ENCODE measurements around the gene ACYP2.

DNA sequence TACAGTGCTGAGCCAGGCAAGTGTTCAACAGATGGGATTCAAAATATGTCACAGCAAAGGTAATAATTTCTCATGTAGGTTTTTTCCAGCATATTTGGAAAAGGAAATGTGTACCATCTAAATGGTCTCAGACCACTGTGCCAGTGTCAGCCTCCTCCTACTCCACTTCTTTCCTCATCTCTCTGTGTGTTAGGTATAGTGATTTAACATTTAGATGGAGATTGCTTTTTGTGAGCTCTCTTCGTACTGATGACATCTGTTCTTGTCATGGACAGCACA lies 221.5 kb downstream of the ACYP2 start:
- TF ChIP-seq, protein P1, sequence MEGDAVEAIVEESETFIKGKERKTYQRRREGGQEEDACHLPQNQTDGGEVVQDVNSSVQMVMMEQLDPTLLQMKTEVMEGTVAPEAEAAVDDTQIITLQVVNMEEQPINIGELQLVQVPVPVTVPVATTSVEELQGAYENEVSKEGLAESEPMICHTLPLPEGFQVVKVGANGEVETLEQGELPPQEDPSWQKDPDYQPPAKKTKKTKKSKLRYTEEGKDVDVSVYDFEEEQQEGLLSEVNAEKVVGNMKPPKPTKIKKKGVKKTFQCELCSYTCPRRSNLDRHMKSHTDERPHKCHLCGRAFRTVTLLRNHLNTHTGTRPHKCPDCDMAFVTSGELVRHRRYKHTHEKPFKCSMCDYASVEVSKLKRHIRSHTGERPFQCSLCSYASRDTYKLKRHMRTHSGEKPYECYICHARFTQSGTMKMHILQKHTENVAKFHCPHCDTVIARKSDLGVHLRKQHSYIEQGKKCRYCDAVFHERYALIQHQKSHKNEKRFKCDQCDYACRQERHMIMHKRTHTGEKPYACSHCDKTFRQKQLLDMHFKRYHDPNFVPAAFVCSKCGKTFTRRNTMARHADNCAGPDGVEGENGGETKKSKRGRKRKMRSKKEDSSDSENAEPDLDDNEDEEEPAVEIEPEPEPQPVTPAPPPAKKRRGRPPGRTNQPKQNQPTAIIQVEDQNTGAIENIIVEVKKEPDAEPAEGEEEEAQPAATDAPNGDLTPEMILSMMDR (IDR thresholded peaks at IDR 0.05) = no peak
- TF ChIP-seq POLR2A (IDR thresholded peaks at IDR 0.05) = no peak
